ENCODE measurements around the gene ANKH. TPM values are rescaled to one million over a fixed set of nuclear protein-coding genes. Genes with fewer than 3 reads are reported as not detected.

ANKH gene
- total RNA-seq, 4 donors from 2014 or later = 31.2 to 55.2 (median 34.7) TPM

DNA sequence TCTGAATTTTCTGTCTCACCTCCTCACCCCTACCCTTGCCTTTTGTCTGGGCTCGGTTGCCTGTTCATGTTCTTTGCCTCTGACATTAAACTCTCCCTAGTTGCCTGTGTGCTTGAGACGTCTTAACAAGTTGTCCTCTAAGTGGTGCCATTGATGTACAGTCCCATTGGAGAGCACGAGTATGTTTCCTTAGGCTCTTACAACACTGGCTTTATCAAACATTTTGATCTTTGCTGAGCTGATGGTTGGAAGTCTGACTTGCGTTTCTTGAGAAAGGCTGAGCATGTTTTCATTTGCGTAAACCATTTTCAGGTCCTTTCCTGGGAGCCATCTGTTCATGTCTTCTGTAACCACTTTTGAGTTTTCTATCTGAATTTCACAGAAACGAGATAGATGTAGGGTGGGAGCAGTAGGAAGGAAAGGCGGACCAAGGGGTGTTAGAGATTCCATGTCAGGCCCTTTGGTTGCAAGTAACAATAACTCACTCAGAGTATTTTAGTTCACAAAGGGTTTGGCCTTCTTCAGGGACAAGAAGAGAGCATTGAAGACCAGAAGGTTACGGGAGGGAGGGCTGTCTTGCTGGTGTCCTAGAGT lies 171.7 kb downstream of the ANKH start:
- WGBS, 2 donors = 77 to 88% methylated on average over 8 of the region's 8 CpGs
- H3K27ac ChIP-seq = no peak overlapping the region
- H3K4me3 ChIP-seq (replicated peaks in 1 of 3) = no peak overlapping the region
- DNase-seq = no peak
- no peaks in the 10 kb centered on the region for H3K9me3 ChIP-seq
- intact Hi-C loops (cut with DNase I) = no loop called here
- no peak for TF ChIP-seq POLR2A (IDR thresholded peaks at IDR 0.05)
- TF ChIP-seq, protein P1, sequence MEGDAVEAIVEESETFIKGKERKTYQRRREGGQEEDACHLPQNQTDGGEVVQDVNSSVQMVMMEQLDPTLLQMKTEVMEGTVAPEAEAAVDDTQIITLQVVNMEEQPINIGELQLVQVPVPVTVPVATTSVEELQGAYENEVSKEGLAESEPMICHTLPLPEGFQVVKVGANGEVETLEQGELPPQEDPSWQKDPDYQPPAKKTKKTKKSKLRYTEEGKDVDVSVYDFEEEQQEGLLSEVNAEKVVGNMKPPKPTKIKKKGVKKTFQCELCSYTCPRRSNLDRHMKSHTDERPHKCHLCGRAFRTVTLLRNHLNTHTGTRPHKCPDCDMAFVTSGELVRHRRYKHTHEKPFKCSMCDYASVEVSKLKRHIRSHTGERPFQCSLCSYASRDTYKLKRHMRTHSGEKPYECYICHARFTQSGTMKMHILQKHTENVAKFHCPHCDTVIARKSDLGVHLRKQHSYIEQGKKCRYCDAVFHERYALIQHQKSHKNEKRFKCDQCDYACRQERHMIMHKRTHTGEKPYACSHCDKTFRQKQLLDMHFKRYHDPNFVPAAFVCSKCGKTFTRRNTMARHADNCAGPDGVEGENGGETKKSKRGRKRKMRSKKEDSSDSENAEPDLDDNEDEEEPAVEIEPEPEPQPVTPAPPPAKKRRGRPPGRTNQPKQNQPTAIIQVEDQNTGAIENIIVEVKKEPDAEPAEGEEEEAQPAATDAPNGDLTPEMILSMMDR (IDR thresholded peaks at IDR 0.05) = no peak
- H3K27me3 ChIP-seq = no peaks in the 10 kb centered on the region
- no peaks in the 10 kb centered on the region for H3K36me3 ChIP-seq
- H3K4me1 ChIP-seq = peaks cover 25 to 30% of the 10 kb centered on the region in 2 donors

GRCh38 chr5:14699159-14699558 lies 172.4 kb downstream of the ANKH start:
- no peak for DNase-seq
- H3K4me3 ChIP-seq (replicated peaks in 1 of 3) = no peak overlapping the region
- no peak for TF ChIP-seq POLR2A (IDR thresholded peaks at IDR 0.05)
- TF ChIP-seq, protein P1 (IDR thresholded peaks at IDR 0.05) = no peak
- peak overlapping the region; percentile 34 to 83 (median 49) for H3K27ac ChIP-seq
- peaks cover 25 to 30% of the 10 kb centered on the region in 2 donors for H3K4me1 ChIP-seq
- no peaks in the 10 kb centered on the region for H3K9me3 ChIP-seq
- intact Hi-C loops (cut with DNase I) = no loop called here
- WGBS, 2 donors = 87 to 93% methylated on average over 2 of the region's 2 CpGs
- peaks cover 0 to 1% of the 10 kb centered on the region in 2 donors for H3K36me3 ChIP-seq
- H3K27me3 ChIP-seq = no peaks in the 10 kb centered on the region

DNA sequence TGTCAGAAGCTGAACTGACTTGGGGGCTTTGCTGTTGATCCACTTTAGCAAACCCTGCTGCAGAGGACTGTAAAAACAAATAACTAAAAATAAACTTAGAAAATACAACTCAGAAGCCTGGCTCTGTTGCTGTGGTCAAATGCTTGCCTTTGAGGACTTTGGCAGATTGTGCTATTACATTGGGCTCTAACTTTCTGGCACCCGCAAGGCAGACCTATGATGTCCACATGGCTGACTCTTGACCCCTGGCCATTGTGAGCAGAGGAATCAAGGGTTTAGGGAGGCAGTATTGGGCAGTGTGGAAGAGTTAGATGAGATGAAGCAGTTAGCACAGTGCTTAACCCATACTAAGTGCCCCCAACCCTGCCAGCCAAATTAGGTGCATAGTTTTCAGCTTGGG lies 173.1 kb downstream of the ANKH start:
- 39 to 63% methylated on average over 1 of the region's 1 CpG for WGBS, 2 donors
- Histone ChIP-seq H3K4me1 (peaks cover 25 to 30% of the 10 kb centered on the region in 2 donors), H3K27me3 (no peaks in the 10 kb centered on the region), H3K27ac (peak overlapping the region; percentile 34 to 83 (median 56)), H3K9me3 (no peaks in the 10 kb centered on the region), H3K4me3 (replicated peaks in 1 of 3) (no peak overlapping the region), H3K36me3 (peaks cover 5 to 6% of the 10 kb centered on the region in 2 donors)
- DNase-seq = peak in 1 of 2 donors; percentile 53
- TF ChIP-seq POLR2A (IDR thresholded peaks at IDR 0.05) = no peak
- TF ChIP-seq, protein P1 (IDR thresholded peaks at IDR 0.05) = no peak
- intact Hi-C loops (cut with DNase I) = no loop called here

GRCh38 chr5:14696851-14697250 lies 174.7 kb downstream of the ANKH start:
- Histone ChIP-seq H3K9me3 (no peaks in the 10 kb centered on the region), H3K27ac (peak overlapping the region in 1 of 3 donors; percentile 83), H3K4me3 (replicated peaks in 1 of 3) (no peak overlapping the region), H3K27me3 (no peaks in the 10 kb centered on the region), H3K4me1 (peaks cover 25 to 30% of the 10 kb centered on the region in 2 donors), H3K36me3 (peaks cover 11 to 14% of the 10 kb centered on the region in 2 donors)
- TF ChIP-seq POLR2A (IDR thresholded peaks at IDR 0.05) = no peak
- TF ChIP-seq, protein P1 (IDR thresholded peaks at IDR 0.05) = no peak
- DNase-seq = peak in 1 of 2 donors; percentile 28
- intact Hi-C loops (cut with DNase I) = no loop called here
- 96 to 100% methylated on average over 3 of the region's 3 CpGs for WGBS, 2 donors

GRCh38 chr5:14696057-14696456 lies 175.5 kb downstream of the ANKH start:
- Histone ChIP-seq H3K27ac (no peak overlapping the region), H3K9me3 (no peaks in the 10 kb centered on the region), H3K27me3 (no peaks in the 10 kb centered on the region), H3K4me1 (peaks cover 25 to 30% of the 10 kb centered on the region in 2 donors), H3K36me3 (peaks cover 13 to 14% of the 10 kb centered on the region in 2 donors), H3K4me3 (replicated peaks in 1 of 3) (no peak overlapping the region)
- 32 to 38% methylated on average over 1 of the region's 1 CpG for WGBS, 2 donors
- TF ChIP-seq, protein P1 (IDR thresholded peaks at IDR 0.05) = no peak
- TF ChIP-seq POLR2A (IDR thresholded peaks at IDR 0.05) = no peak
- intact Hi-C loops (cut with DNase I) = no loop called here
- DNase-seq = no peak
